Adrenal gland (tissue), 12 donors: ENCODE measurements around the gene TMEM235. TPM values are rescaled to one million over a fixed set of nuclear protein-coding genes. Genes with fewer than 3 reads are reported as not detected.
A peak's percentile ranks its signal among the peaks of the same experiment; 100 is the strongest.
"Not testable (repeated sequence)": the region's sequence is repeated elsewhere in the genome, so short reads cannot be mapped to it uniquely, and the experiment has no call there.

Experiments
- DNase-seq, 7 donors: peaks; one replicate each; pipeline ENCODE4 v3.0.0-alpha.2; 2019 to 2020
- H3K27ac ChIP-seq, 5 donors: fragments of 200-600 bp; sonication (generic) in 4 of 5; 1 replicate in 3 of 5; 2 replicates in 2 of 5; pipeline versions ENCODE4 v1.5.1 to v1.8.0; 2016 to 2020; ENCODE audit warnings: mild to moderate bottlenecking in 1 of 5
- H3K27me3 ChIP-seq: fragments of 200-600 bp; 2 replicates; pipeline ENCODE4 v1.8.0; 2021
- H3K36me3 ChIP-seq, 2 donors: fragments of 200-600 bp; replicated peaks in 1 of 2; 1 replicate in 1 of 2; 2 replicates in 1 of 2; pipeline versions ENCODE4 v1.5.1 to v1.8.0; 2018 to 2022
- H3K4me1 ChIP-seq, 2 donors: fragments of 200-600 bp; replicated peaks in 1 of 2; 1 replicate in 1 of 2; 2 replicates in 1 of 2; pipeline versions ENCODE4 v1.5.1 to v1.8.0; 2018 to 2021
- H3K4me3 ChIP-seq, 4 donors: fragments of 200-600 bp; sonication (generic) in 3 of 4; one replicate each; pipeline ENCODE4 v1.5.1; 2016 to 2018
- H3K9me3 ChIP-seq, 3 donors: fragments of 200-600 bp; sonication (generic) in 1 of 3; replicated peaks in 1 of 3; 1 replicate in 2 of 3; 2 replicates in 1 of 3; pipeline versions ENCODE4 v1.5.1 to v1.8.0; 2016 to 2021
- CTCF ChIP-seq, 6 experiments: fragments of 450-650 bp in 4 of 6; fragments of 200-600 bp in 2 of 6; sonication (generic) in 1 of 6; IDR thresholded peaks; 1 replicate in 5 of 6; 2 replicates in 1 of 6; pipeline versions ENCODE4 v1.5.1 to v1.8.0; 2016 to 2021; ENCODE audit warnings: antibody characterized with exemption in 6 of 6, mild to moderate bottlenecking in 2 of 6, moderate library complexity in 1 of 6
- POLR2A ChIP-seq, 2 donors: fragments of 450-650 bp; IDR thresholded peaks; one replicate each; pipeline ENCODE4 v1.6.1; 2017; ENCODE audit warnings: antibody characterized with exemption in 2 of 2, mild to moderate bottlenecking in 2 of 2, moderate library complexity in 1 of 2
- WGBS, 4 donors: extraction: QIAGEN DNeasy Blood & Tissue Kit in 2 of 4; methylation state at CpG; one replicate each; pipeline versions ENCODE4 v1.1.5 to v1.1.7; 2013 to 2017; 5-methylcytosine and 5-hydroxymethylcytosine counted together
- intact Hi-C, 2 donors: fragments of 100-400 bp; cut with DNase I; formaldehyde crosslinking; loops; one replicate each; pipeline versions ENCODE4 v1.14.1 to v1.15.0; 2022 to 2023
- polyA plus RNA-seq, 3 donors: library from polyadenylated mRNA; stranded (reverse); fragments of 200-250 nt in 2 of 3; fragments of 350-450 nt in 1 of 3; fragmentation: Illumina TruSeq in 1 of 3; extraction: RNeasy Lipid Tissue Mini Kit (QIAGEN cat#74804) in 1 of 3; gene quantifications; one replicate each; pipeline ENCODE4 v1.2.3, GENCODE V29; 2013 to 2014
- total RNA-seq, 9 donors: library from RNA; depleted of rRNA in 4 of 9; stranded (reverse); fragments of >200 nt in 4 of 9; fragments of 120-200 nt in 1 of 9; fragmentation: NEBNext Ultra II Directional in 1 of 9; extraction: Animal tissue kit (Norgen Biotek cat#: 25700) in 1 of 9; gene quantifications; one replicate each; pipeline versions ENCODE4 v1.1.0 to v1.2.4, GENCODE V29; 2013 to 2023
- donor health status: healthy with polysubstance abuse.
- donor health status: Bipolar disorder and iron deficiency.
- donor health status: DM: yes; HTN: yes; CAD: no.
- donor health status: DM: no; HTN: no; CAD: no.
- donor health status: DM: no; HTN: no; CAD: no.
- donor health status: DM: yes; HTN: yes; CAD: no.

The TMEM235 gene
- total and polyA plus RNA-seq, 12 donors = 0.07 TPM; not detected in 11

GRCh38 chr17:78234261-78234865 is 2.9 kb downstream of the TMEM235 start:
- TF ChIP-seq POLR2A (IDR thresholded peaks at IDR 0.05) = no peak
- no peak for TF ChIP-seq CTCF (IDR thresholded peaks at IDR 0.05)
- no peaks in the 10 kb centered on the region for H3K4me1 ChIP-seq
- H3K27me3 ChIP-seq = peaks cover 27% of the 10 kb centered on the region
- 66 to 89% (median 85%) methylated on average over 6 to 17 of the region's 17 CpGs for WGBS, 4 donors
- intact Hi-C loops = no loop called here
- H3K9me3 ChIP-seq = no peaks in the 10 kb centered on the region
- no peak for DNase-seq
- H3K36me3 ChIP-seq = no peaks in the 10 kb centered on the region
- no peak overlapping the region for H3K27ac ChIP-seq
- H3K4me3 ChIP-seq = no peak overlapping the region

GRCh38 chr17:78235022-78235421 is 3.6 kb downstream of the TMEM235 start:
- WGBS, 4 donors = 62 to 87% (median 82%) methylated on average over 1 to 6 of the region's 6 CpGs
- H3K4me3 ChIP-seq, H3K36me3 ChIP-seq, H3K9me3 ChIP-seq, H3K4me1 ChIP-seq, H3K27ac ChIP-seq, intact Hi-C loops: not testable (repeated sequence)
- peak in 3 of 7 donors; percentile 29 to 68 (median 43) for DNase-seq
- peaks cover 27% of the 10 kb centered on the region for H3K27me3 ChIP-seq

GRCh38 chr17:78235885-78236284 is 4.5 kb downstream of the TMEM235 start:
- DNase-seq = no peak
- no peak for TF ChIP-seq CTCF (IDR thresholded peaks at IDR 0.05)
- TF ChIP-seq POLR2A (IDR thresholded peaks at IDR 0.05) = no peak
- Histone ChIP-seq H3K4me1 (no peaks in the 10 kb centered on the region), H3K27ac (no peak overlapping the region), H3K4me3 (no peak overlapping the region), H3K27me3 (peaks cover 21% of the 10 kb centered on the region), H3K36me3 (no peaks in the 10 kb centered on the region), H3K9me3 (no peaks in the 10 kb centered on the region)
- WGBS, 4 donors = 78 to 93% (median 86%) methylated on average over 7 to 8 of the region's 8 CpGs
- intact Hi-C loops = no loop called here

- no peaks in the 10 kb centered on the region for H3K9me3 ChIP-seq
- H3K36me3 ChIP-seq = no peaks in the 10 kb centered on the region
- TF ChIP-seq POLR2A (IDR thresholded peaks at IDR 0.05) (no peak), CTCF (IDR thresholded peaks at IDR 0.05) (no peak)
- intact Hi-C loops = no loop called here
- H3K4me1 ChIP-seq = no peaks in the 10 kb centered on the region
- no peak overlapping the region for H3K27ac ChIP-seq
- no peak overlapping the region for H3K4me3 ChIP-seq
- no peak for DNase-seq
- peaks cover 14% of the 10 kb centered on the region for H3K27me3 ChIP-seq
- WGBS, 4 donors = 86 to 92% (median 88%) methylated on average over 14 to 20 of the region's 20 CpGs
These were observed 5.1 kb downstream of the TMEM235 start for GRCh38 chr17:78236362-78237127.
